GM18907 (cell line): ENCODE results near the gene PCDHB11.
"Not testable (repeated sequence)": the region's sequence is repeated elsewhere in the genome, so short reads cannot be mapped to it uniquely, and the experiment has no call there.

Source experiments
- ATAC-seq: cut with Tn5 transposase; IDR thresholded peaks from one replicate; pipeline ENCODE4 v1.9.1; 2021; ENCODE audit warnings: mild to moderate bottlenecking, moderate library complexity; ENCODE audit not compliant: unreplicated experiment

PCDHB11 gene

DNA sequence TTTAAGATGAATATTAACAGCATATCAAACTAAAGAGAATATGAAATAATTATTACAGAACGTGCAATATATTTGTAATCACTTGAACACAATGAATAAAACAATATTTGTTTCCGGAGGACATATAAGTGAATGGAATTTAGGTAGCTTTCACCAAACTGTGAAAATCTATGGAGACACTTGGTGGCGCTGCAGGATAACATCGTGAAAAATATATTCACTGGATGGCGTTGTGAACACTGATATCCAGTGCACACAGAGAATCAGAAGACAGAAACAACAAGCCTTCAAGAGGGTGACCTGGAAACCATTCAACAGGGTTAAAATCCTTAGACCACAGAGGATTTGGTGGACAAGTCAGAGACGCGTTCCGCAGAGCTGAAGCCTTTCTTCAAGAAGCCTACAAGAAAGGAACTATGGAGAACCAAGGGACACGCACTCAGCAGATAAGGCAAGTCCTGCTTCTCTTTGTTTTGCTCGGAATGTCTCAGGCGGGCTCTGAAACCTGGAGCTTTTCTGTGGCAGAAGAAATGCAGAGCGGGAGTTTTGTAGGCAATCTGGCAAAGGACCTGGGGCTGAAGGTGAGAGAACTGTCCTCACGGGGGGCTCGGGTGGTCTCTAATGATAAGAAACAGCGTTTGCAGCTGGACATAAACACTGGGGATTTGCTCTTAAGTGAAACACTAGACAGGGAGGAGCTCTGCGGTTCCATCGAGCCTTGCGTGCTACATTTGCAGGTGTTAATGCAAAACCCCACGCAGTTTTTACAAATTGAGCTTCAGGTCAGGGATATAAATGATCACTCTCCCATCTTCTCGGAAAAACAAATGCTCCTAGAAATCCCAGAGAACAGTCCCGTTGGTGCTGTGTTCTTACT is at the start of gene PCDHB11:
Gene PCDHB11, plus strand, starts transcription at position 269 of the 877 bp plus-strand sequence. Its CDS starts 148 bp downstream, at position 417.
- no peak for ATAC-seq

DNA sequence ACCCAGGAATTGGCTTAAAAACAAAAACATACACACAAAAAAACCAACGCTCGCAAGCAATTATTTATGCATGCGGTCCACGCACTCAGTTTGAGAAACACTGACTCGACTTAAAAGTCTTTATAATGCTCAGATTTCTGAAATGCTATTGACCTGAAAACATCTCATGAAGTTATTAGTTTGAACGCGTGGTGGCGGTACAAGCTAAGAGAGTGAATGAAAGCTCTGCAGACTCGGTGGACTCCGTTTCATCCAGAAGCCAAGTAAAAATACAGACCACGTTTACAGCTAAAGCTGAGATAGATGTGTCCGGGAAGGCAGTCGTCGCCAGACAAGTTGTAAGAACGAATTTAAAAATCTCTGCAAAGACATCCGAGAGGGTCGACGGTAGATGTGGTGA is 49.6 kb upstream of the PCDHB11 start, which contains the start of gene PCDHB6:
Gene PCDHB6, plus strand, starts transcription at position 246 of the 400 bp plus-strand sequence. CDS start 201 bp downstream, outside the sequence.
- no peak for ATAC-seq

DNA sequence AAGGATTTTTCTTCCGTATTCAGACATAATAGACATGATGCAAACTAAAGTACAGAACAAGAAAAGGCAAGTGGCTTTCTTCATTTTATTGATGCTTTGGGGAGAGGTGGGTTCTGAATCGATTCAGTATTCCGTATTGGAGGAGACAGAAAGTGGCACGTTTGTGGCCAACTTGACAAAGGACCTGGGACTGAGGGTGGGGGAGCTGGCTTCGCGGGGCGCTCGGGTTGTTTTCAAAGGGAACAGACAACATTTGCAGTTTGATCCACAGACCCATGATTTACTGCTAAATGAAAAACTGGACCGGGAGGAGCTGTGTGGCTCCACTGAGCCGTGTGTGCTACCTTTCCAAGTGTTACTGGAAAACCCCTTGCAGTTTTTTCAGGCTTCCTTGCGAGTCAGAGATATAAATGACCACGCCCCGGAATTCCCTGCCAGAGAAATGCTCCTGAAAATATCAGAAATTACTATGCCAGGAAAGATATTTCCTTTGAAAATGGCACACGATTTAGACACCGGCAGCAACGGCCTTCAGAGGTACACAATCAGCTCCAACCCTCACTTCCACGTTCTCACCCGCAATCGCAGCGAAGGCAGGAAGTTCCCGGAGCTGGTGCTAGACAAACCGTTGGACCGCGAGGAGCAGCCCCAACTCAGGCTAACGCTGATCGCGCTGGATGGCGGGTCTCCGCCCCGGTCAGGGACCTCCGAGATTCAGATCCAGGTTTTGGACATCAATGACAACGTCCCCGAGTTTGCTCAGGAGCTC is 49.0 kb upstream of the PCDHB11 start:
- no peak for ATAC-seq

DNA sequence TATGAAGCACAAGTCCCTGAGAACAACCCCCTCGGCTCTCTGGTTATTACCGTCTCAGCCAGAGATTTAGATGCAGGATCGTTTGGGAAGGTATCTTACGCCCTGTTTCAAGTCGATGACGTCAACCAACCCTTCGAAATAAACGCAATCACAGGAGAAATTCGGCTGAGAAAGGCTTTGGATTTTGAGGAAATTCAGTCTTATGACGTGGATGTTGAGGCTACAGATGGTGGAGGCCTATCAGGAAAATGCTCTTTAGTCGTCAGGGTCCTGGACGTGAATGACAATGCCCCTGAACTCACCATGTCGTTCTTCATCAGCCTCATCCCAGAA is 48.5 kb upstream of the PCDHB11 start:
- ATAC-seq, result no peak

DNA sequence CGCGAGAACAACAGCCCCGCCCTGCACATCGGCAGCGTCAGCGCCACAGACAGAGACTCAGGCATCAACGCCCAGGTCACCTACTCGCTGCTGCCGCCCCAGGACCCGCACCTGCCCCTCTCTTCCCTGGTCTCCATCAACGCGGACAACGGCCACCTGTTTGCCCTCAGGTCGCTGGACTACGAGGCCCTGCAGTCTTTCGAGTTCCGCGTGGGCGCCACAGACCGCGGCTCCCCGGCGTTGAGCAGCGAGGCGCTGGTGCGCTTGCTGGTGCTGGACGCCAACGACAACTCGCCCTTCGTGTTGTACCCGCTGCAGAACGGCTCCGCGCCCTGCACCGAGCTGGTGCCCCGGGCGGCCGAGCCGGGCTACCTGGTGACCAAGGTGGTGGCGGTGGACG is 47.8 kb upstream of the PCDHB11 start:
- not testable (repeated sequence) for ATAC-seq

DNA sequence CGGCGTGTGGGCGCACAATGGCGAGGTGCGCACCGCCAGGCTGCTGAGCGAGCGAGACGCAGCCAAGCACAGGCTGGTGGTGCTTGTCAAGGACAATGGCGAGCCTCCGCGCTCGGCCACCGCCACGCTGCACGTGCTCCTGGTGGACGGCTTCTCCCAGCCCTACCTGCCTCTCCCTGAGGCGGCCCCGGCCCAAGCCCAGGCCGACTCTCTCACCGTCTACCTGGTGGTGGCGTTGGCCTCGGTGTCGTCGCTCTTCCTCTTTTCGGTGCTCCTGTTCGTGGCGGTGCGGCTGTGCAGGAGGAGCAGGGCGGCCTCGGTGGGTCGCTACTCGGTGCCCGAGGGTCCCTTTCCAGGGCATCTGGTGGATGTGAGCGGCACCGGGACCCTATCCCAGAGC is 47.3 kb upstream of the PCDHB11 start:
- ATAC-seq, result not testable (repeated sequence)

DNA sequence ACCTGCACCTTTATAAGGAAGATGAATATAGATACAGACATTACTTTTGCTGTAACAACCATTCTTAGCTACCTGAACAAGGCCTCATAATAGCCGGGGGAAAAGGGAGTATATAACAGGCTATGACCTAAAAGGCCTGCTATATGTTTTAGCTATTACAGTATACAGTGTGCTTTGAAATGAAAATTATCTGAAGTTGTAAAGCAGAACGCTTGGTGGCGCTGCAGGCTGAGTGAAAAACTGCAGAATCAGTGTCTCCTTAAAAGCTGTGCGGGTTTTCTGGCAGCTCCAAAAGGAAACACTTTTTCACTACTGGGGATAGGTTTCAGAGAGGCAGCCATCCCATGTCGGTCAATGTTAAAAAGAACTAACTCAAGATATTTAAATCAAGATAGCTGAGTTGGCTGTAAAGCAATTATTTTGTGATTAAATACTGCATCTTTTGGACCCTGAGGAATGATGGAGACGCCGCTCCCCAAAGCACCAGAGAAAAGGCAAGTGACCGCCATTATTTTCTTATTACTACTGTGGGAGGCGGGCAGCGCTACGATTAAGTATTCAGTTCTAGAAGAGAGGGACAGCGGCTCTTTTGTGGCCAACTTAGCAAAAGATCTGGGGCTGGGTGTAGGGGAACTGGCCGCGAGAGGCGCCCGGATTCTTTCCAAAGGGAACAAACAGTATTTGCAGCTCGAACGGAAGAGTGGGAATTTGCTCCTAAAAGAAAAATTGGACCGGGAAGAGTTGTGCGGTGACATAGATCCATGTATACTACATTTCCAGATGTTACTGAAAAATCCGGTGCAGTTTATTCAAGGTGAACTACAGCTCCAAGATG is 43.7 kb upstream of the PCDHB11 start:
- ATAC-seq, result no peak

DNA sequence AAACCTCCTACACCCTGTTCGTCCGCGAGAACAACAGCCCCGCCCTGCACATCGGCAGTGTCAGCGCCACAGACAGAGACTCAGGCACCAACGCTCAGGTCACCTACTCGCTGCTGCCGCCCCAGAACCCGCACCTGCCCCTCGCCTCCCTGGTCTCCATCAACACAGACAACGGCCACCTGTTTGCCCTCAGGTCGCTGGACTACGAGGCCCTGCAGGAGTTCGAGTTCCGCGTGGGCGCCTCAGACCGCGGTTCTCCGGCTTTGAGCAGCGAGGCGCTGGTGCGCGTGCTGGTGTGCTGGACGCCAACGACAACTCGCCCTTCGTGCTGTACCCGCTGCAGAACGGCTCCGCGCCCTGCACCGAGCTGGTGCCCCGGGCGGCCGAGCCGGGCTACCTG is 42.1 kb upstream of the PCDHB11 start:
- not testable (repeated sequence) for ATAC-seq

DNA sequence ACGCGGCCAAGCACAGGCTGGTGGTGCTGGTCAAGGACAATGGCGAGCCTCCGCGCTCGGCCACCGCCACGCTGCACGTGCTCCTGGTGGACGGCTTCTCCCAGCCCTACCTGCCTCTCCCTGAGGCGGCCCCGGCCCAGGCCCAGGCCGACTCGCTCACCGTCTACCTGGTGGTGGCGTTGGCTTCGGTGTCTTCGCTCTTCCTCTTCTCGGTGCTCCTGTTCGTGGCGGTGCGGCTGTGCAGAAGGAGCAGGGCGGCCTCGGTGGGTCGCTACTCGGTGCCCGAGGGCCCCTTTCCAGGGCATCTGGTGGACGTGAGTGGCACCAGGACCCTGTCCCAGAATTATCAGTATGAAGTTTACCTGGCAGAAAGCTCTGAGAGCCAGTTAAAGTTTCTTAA is 41.5 kb upstream of the PCDHB11 start:
- not testable (repeated sequence) for ATAC-seq

DNA sequence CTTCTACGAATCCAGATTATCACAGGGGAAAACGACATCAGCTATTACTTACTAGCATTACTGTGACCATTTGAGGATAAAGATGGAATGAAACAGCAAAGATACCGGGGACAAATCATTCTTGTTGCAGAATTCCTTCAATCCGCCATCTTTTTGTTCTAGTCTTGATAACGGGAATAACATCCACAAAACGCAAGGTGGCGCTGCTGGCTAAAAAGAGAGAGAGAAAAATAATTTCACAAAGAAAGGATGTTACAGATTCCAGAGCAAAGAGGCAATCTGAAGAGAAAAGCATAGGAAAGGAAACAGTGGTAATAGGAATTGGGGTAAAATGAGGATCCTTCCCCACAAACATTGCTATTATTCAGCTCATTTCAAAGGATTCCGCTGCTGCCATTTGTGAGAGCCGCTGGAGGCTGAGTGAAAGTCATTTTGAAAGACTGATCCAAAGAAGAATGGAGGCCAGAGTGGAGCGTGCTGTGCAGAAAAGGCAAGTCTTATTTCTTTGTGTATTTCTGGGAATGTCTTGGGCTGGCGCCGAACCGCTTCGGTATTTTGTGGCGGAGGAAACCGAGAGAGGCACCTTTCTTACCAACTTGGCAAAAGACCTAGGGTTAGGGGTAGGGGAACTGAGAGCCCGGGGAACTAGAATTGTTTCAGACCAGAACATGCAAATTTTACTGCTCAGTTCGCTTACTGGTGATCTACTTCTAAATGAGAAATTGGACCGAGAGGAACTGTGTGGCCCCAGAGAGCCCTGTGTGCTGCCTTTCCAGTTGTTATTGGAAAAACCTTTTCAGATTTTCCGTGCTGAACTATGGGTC is 26.8 kb upstream of the PCDHB11 start, which contains the start of gene PCDHB7:
Gene PCDHB7, plus strand, starts transcription at position 264 of the 824 bp plus-strand sequence. Its CDS starts 192 bp downstream, at position 456.
- no peak for ATAC-seq

DNA sequence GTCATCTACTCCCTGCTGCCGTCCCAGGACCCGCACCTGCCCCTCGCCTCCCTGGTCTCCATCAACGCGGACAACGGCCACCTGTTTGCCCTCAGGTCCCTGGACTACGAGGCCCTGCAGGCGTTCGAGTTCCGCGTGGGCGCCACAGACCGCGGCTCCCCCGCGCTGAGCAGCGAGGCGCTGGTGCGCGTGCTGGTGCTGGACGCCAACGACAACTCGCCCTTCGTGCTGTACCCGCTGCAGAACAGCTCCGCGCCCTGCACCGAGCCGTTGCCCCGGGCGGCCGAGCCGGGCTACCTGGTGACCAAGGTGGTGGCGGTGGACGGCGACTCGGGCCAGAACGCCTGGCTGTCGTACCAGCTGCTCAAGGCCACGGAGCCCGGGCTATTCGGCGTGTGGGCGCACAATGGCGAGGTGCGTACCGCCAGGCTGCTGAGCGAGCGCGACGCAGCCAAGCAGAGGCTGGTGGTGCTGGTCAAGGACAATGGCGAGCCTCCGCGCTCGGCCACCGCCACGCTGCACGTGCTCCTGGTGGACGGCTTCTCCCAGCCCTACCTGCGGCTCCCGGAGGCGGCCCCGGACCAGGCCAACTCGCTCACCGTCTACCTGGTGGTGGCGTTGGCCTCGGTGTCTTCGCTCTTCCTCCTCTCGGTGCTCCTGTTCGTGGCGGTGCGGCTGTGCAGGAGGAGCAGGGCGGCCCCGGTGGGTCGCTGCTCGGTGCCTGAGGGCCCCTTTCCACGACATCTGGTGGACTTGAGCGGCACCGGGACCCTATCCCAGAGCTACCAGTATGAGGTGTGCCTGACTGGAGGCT is 24.9 kb upstream of the PCDHB11 start:
- ATAC-seq, result not testable (repeated sequence)

DNA sequence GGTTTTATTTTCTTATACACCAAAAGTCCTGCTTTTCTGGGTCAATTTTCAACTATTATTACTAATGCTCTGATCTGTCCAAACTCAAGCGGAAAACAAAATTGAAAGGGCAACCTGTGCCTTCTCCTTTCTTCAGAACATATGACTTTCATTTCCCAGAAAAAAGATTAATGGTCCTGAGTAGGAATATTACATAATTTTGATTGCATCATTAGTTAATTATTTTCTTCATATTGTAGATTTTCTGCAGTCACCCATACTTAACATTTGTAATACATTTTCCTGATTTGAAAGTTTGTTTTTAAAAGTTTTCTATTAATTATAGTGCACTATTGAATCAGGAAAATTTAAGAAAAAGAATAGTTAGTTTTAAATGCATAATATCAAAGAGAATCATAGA is 23.5 kb upstream of the PCDHB11 start:
- ATAC-seq, result no peak

DNA sequence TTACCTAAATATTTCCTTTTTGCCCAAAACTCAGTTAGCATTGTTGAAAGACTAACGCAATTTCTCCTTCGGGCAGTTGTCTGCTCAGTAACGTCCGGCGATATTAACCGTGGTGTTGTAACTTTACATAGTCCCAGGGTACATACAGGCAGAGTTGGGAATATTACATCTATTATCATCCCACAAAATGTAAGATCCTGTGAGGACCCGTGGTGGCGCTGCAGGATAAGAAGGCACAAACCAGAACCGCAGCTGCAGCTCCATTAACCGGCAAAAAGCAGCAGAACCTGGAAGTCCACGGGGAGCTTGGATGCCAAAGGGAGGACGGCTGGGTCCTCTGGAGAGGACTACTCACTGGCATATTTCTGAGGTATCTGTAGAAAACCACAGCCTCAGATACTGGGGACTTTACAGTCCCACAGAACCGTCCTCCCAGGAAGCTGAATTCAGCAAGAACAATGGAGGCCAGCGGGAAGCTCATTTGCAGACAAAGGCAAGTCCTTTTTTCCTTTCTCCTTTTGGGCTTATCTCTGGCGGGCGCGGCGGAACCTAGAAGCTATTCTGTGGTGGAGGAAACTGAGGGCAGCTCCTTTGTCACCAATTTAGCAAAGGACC is 21.7 kb upstream of the PCDHB11 start, which contains the start of gene PCDHB8:
Gene PCDHB8, plus strand, starts transcription at position 214 of the 615 bp plus-strand sequence. Its CDS starts 245 bp downstream, at position 459.
- not testable (repeated sequence) for ATAC-seq

DNA sequence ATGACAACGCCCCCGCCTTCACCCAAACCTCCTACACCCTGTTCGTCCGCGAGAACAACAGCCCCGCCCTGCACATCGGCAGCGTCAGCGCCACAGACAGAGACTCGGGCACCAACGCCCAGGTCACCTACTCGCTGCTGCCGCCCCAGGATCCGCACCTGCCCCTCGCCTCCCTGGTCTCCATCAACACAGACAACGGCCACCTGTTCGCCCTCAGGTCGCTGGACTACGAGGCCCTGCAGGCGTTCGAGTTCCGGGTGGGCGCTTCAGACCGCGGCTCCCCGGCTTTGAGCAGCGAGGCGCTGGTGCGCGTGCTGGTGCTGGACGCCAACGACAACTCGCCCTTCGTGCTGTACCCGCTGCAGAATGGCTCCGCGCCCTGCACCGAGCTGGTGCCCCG is 20.1 kb upstream of the PCDHB11 start:
- not testable (repeated sequence) for ATAC-seq

DNA sequence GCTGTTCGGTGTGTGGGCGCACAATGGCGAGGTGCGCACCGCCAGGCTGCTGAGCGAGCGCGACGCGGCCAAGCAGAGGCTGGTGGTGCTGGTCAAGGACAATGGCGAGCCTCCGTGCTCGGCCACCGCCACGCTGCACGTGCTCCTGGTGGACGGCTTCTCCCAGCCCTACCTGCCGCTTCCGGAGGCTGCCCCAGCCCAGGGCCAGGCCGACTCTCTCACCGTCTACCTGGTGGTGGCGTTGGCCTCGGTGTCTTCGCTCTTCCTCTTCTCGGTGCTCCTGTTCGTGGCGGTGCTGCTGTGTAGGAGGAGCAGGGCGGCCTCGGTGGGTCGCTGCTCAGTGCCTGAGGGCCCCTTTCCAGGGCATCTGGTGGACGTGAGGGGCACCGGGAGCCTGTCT is 19.6 kb upstream of the PCDHB11 start:
- not testable (repeated sequence) for ATAC-seq

DNA sequence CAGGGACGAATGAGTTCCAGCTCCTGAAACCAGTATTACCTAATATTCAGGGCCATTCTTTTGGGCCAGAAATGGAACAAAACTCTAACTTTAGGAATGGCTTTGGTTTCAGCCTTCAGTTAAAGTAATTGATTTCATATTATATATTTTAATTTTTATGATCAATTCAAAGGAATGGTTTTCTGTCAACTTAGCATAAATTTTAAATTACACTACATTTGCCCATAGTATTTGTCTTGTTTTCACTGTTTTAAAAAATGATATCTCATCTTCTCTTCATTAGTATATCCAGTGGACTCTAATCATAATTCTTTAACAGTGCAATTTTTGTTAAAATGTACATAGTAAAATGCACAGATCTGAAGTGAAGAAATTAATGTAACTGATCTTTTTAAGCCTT is 19.1 kb upstream of the PCDHB11 start:
- ATAC-seq, result no peak

DNA sequence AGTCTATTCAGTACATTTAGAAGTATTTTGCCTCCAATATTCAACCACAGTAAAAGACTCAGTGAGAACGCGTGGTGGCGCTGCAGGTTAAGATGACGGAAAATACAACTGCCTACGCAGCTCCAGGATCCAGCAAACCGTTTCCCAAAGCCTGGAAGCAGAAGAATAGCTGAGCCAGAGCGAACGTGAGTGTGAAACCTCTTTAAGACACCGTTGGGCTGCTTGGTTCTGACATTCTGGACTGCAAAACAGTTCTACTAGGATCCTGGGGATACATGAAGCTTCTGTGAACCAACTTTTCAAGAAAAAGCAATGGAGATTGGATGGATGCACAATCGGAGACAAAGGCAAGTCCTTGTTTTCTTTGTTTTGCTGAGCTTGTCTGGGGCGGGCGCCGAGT is 17.2 kb upstream of the PCDHB11 start, which contains the start of gene PCDHB16:
Gene PCDHB16, plus strand, starts transcription at position 140 of the 400 bp plus-strand sequence. Its CDS starts 173 bp downstream, at position 313.
- no peak for ATAC-seq

DNA sequence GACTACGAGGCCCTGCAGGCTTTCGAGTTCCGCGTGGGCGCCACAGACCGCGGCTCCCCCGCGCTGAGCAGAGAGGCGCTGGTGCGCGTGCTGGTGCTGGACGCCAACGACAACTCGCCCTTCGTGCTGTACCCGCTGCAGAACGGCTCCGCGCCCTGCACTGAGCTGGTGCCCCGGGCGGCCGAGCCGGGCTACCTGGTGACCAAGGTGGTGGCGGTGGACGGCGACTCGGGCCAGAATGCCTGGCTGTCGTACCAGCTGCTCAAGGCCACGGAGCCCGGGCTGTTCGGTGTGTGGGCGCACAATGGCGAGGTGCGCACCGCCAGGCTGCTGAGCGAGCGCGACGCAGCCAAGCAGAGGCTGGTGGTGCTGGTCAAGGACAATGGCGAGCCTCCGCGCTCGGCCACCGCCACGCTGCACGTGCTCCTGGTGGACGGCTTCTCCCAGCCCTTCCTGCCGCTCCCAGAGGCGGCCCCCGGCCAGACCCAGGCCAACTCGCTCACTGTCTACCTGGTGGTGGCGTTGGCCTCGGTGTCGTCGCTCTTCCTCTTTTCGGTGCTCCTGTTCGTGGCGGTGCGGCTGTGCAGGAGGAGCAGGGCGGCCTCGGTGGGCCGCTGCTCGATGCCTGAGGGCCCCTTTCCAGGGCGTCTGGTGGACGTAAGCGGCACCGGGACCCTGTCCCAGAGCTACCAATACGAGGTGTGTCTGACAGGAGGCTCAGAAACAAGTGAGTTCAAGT is 15.1 kb upstream of the PCDHB11 start:
- not testable (repeated sequence) for ATAC-seq
